ENCODE results near the gene FBLN7.

Gene FBLN7

GRCh38 chr2:112157472-112157871 lies 19.3 kb downstream of the FBLN7 start:
- Mint-ChIP-seq H3K36me3 (no peaks in the 10 kb centered on the region), H3K27me3 (no peaks in the 10 kb centered on the region), H3K27ac (no peak overlapping the region), H3K9me3 (peaks cover 2% of the 10 kb centered on the region), H3K4me1 (peaks cover 26% of the 10 kb centered on the region), H3K4me3 (no peak overlapping the region)
- no peak for ATAC-seq (ENCODE audit: low read depth)
- DNase-seq (ENCODE audit: low spot score in 2 of 2) = no peak

GRCh38 chr2:112159454-112159921 lies 21.3 kb downstream of the FBLN7 start:
- H3K27me3 Mint-ChIP-seq = no peaks in the 10 kb centered on the region
- peaks cover 26% of the 10 kb centered on the region for H3K4me1 Mint-ChIP-seq
- DNase-seq (ENCODE audit: low spot score in 2 of 2) (peak; percentile 58 to 59), ATAC-seq (ENCODE audit: low read depth) (peak; percentile 86)
- peaks cover 2% of the 10 kb centered on the region for H3K9me3 Mint-ChIP-seq
- no peaks in the 10 kb centered on the region for H3K36me3 Mint-ChIP-seq
- H3K27ac Mint-ChIP-seq = peak overlapping the region; percentile 85
- peak overlapping the region; percentile 77 for H3K4me3 Mint-ChIP-seq

GRCh38 chr2:112160283-112161250 lies 22.4 kb downstream of the FBLN7 start:
- Mint-ChIP-seq H3K27ac (peak overlapping the region; percentile 85), H3K9me3 (peaks cover 2% of the 10 kb centered on the region), H3K4me3 (peak overlapping the region; percentile 69), H3K27me3 (no peaks in the 10 kb centered on the region), H3K36me3 (no peaks in the 10 kb centered on the region), H3K4me1 (peaks cover 19% of the 10 kb centered on the region)
- DNase-seq (ENCODE audit: low spot score in 2 of 2) (no peak), ATAC-seq (ENCODE audit: low read depth) (peak; percentile 10)

- ATAC-seq (ENCODE audit: low read depth) = no peak
Measured at GRCh38 chr2:112161431-112162145, 23.4 kb downstream of the FBLN7 start.

GRCh38 chr2:112162341-112162740 lies 24.2 kb downstream of the FBLN7 start:
- no peaks in the 10 kb centered on the region for H3K36me3 Mint-ChIP-seq
- no peak overlapping the region for H3K4me3 Mint-ChIP-seq
- DNase-seq (ENCODE audit: low spot score in 2 of 2) = no peak
- no peak for ATAC-seq (ENCODE audit: low read depth)
- H3K27me3 Mint-ChIP-seq = no peaks in the 10 kb centered on the region
- peaks cover 10% of the 10 kb centered on the region for H3K4me1 Mint-ChIP-seq
- no peak overlapping the region for H3K27ac Mint-ChIP-seq
- H3K9me3 Mint-ChIP-seq = peaks cover 2% of the 10 kb centered on the region

More at GRCh38 chr2:112161431-112162145, 23.4 kb downstream of the FBLN7 start:
- peaks cover 12% of the 10 kb centered on the region for H3K4me1 Mint-ChIP-seq
- H3K9me3 Mint-ChIP-seq = peaks cover 2% of the 10 kb centered on the region
- no peak overlapping the region for H3K27ac Mint-ChIP-seq
- no peaks in the 10 kb centered on the region for H3K36me3 Mint-ChIP-seq
- no peaks in the 10 kb centered on the region for H3K27me3 Mint-ChIP-seq
- DNase-seq (ENCODE audit: low spot score in 2 of 2) = no peak
- no peak overlapping the region for H3K4me3 Mint-ChIP-seq

GRCh38 chr2:112162956-112163355 lies 24.8 kb downstream of the FBLN7 start:
- ATAC-seq (ENCODE audit: low read depth) (no peak), DNase-seq (ENCODE audit: low spot score in 2 of 2) (no peak)
- no peak overlapping the region for H3K4me3 Mint-ChIP-seq
- H3K27ac Mint-ChIP-seq = no peak overlapping the region
- peaks cover 10% of the 10 kb centered on the region for H3K4me1 Mint-ChIP-seq
- H3K9me3 Mint-ChIP-seq = peaks cover 2% of the 10 kb centered on the region
- H3K27me3 Mint-ChIP-seq = no peaks in the 10 kb centered on the region
- H3K36me3 Mint-ChIP-seq = no peaks in the 10 kb centered on the region

GRCh38 chr2:112163541-112163981 lies 25.4 kb downstream of the FBLN7 start:
- H3K27ac Mint-ChIP-seq = no peak overlapping the region
- H3K9me3 Mint-ChIP-seq = peaks cover 2% of the 10 kb centered on the region
- DNase-seq (ENCODE audit: low spot score in 2 of 2) (no peak), ATAC-seq (ENCODE audit: low read depth) (no peak)
- H3K36me3 Mint-ChIP-seq = no peaks in the 10 kb centered on the region
- no peak overlapping the region for H3K4me3 Mint-ChIP-seq
- no peaks in the 10 kb centered on the region for H3K27me3 Mint-ChIP-seq
- peaks cover 10% of the 10 kb centered on the region for H3K4me1 Mint-ChIP-seq

GRCh38 chr2:112164876-112165275 lies 26.7 kb downstream of the FBLN7 start:
- H3K36me3 Mint-ChIP-seq = no peaks in the 10 kb centered on the region
- H3K27me3 Mint-ChIP-seq = peaks cover 2% of the 10 kb centered on the region
- H3K27ac Mint-ChIP-seq = no peak overlapping the region
- H3K4me1 Mint-ChIP-seq = peaks cover 3% of the 10 kb centered on the region
- no peak for DNase-seq (ENCODE audit: low spot score in 2 of 2)
- no peak for ATAC-seq (ENCODE audit: low read depth)
- H3K4me3 Mint-ChIP-seq = no peak overlapping the region
- H3K9me3 Mint-ChIP-seq = peaks cover 2% of the 10 kb centered on the region

- H3K27ac Mint-ChIP-seq = no peak overlapping the region
- ATAC-seq (ENCODE audit: low read depth) (no peak), DNase-seq (ENCODE audit: low spot score in 2 of 2) (no peak)
- H3K36me3 Mint-ChIP-seq = no peaks in the 10 kb centered on the region
- peaks cover 2% of the 10 kb centered on the region for H3K27me3 Mint-ChIP-seq
- H3K9me3 Mint-ChIP-seq = peaks cover 1% of the 10 kb centered on the region
- H3K4me1 Mint-ChIP-seq = peaks cover 2% of the 10 kb centered on the region
- H3K4me3 Mint-ChIP-seq = no peak overlapping the region
Measured at GRCh38 chr2:112165296-112165695, 27.1 kb downstream of the FBLN7 start.

- ATAC-seq (ENCODE audit: low read depth) = no peak
- no peak overlapping the region for H3K4me3 Mint-ChIP-seq
Measured at GRCh38 chr2:112166806-112167499, 28.8 kb downstream of the FBLN7 start.

GRCh38 chr2:112168422-112169124 lies 30.4 kb downstream of the FBLN7 start:
- ATAC-seq (ENCODE audit: low read depth) (no peak), DNase-seq (ENCODE audit: low spot score in 2 of 2) (no peak)
- Mint-ChIP-seq H3K27me3 (peaks cover 2% of the 10 kb centered on the region), H3K36me3 (no peaks in the 10 kb centered on the region), H3K4me1 (no peaks in the 10 kb centered on the region), H3K9me3 (no peaks in the 10 kb centered on the region), H3K4me3 (no peak overlapping the region), H3K27ac (no peak overlapping the region)

More at GRCh38 chr2:112166806-112167499, 28.8 kb downstream of the FBLN7 start:
- Mint-ChIP-seq H3K27me3 (peaks cover 2% of the 10 kb centered on the region), H3K36me3 (no peaks in the 10 kb centered on the region), H3K4me1 (no peaks in the 10 kb centered on the region), H3K27ac (no peak overlapping the region), H3K9me3 (no peaks in the 10 kb centered on the region)
- no peak for DNase-seq (ENCODE audit: low spot score in 2 of 2)

- no peaks in the 10 kb centered on the region for H3K4me1 Mint-ChIP-seq
- DNase-seq (ENCODE audit: low spot score in 2 of 2) = no peak
- peaks cover 2% of the 10 kb centered on the region for H3K27me3 Mint-ChIP-seq
- H3K27ac Mint-ChIP-seq = no peak overlapping the region
- no peaks in the 10 kb centered on the region for H3K36me3 Mint-ChIP-seq
- ATAC-seq (ENCODE audit: low read depth) = no peak
- no peak overlapping the region for H3K4me3 Mint-ChIP-seq
- H3K9me3 Mint-ChIP-seq = no peaks in the 10 kb centered on the region
Measured at GRCh38 chr2:112170495-112170894, 32.3 kb downstream of the FBLN7 start.

- no peak for DNase-seq (ENCODE audit: low spot score in 2 of 2)
- H3K4me1 Mint-ChIP-seq = no peaks in the 10 kb centered on the region
- H3K36me3 Mint-ChIP-seq = peaks cover 2% of the 10 kb centered on the region
- no peak for ATAC-seq (ENCODE audit: low read depth)
- no peak overlapping the region for H3K27ac Mint-ChIP-seq
- no peaks in the 10 kb centered on the region for H3K9me3 Mint-ChIP-seq
- peaks cover 8% of the 10 kb centered on the region for H3K27me3 Mint-ChIP-seq
- no peak overlapping the region for H3K4me3 Mint-ChIP-seq
Measured at GRCh38 chr2:112173646-112174319, 35.6 kb downstream of the FBLN7 start.
